ENCODE results near the gene TMEM117. TPM values are rescaled to one million over a fixed set of nuclear protein-coding genes. Genes with fewer than 3 reads are reported as not detected.

Gene TMEM117
- total RNA-seq, 1 donor from 2014 or later, result 22.1 TPM

DNA sequence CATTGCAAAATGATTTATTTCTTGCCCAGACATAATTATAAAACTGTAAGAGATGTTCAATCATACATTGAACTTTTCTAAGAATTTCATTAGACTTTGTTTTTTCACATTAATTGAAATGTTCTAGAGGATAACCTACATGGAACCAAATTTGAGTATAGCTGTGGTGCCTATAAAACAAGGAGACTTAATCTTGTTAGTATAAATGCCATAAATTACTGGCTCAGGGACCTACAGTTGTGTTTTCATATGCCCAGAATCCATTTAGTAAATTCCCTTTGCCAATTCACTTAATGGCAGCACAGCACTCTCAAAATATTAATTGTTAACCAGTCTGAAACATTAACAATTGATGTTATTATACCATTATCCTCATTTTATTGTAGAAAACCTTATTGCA, 551.7 kb downstream of the TMEM117 start:
- H3K27ac ChIP-seq, result no peak overlapping the region
- intact Hi-C loops (cut with DNase I), result no loop called here
- H3K4me3 ChIP-seq, result no peak overlapping the region
- H3K4me1 ChIP-seq, result no peaks in the 10 kb centered on the region
- no peak for DNase-seq (ENCODE audit: extremely low spot score in 2 of 2)
- H3K27me3 ChIP-seq, result no peaks in the 10 kb centered on the region
- no peaks in the 10 kb centered on the region for H3K36me3 ChIP-seq
- TF ChIP-seq, protein P1, sequence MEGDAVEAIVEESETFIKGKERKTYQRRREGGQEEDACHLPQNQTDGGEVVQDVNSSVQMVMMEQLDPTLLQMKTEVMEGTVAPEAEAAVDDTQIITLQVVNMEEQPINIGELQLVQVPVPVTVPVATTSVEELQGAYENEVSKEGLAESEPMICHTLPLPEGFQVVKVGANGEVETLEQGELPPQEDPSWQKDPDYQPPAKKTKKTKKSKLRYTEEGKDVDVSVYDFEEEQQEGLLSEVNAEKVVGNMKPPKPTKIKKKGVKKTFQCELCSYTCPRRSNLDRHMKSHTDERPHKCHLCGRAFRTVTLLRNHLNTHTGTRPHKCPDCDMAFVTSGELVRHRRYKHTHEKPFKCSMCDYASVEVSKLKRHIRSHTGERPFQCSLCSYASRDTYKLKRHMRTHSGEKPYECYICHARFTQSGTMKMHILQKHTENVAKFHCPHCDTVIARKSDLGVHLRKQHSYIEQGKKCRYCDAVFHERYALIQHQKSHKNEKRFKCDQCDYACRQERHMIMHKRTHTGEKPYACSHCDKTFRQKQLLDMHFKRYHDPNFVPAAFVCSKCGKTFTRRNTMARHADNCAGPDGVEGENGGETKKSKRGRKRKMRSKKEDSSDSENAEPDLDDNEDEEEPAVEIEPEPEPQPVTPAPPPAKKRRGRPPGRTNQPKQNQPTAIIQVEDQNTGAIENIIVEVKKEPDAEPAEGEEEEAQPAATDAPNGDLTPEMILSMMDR (IDR thresholded peaks at IDR 0.05), result no peak
- TF ChIP-seq POLR2A (IDR thresholded peaks at IDR 0.05) (no peak), POLR2AphosphoS5 (IDR thresholded peaks at IDR 0.05; ENCODE audit: insufficient read depth in 1 of 2, low read depth in 1 of 2) (no peak)
- no peaks in the 10 kb centered on the region for H3K9me3 ChIP-seq

DNA sequence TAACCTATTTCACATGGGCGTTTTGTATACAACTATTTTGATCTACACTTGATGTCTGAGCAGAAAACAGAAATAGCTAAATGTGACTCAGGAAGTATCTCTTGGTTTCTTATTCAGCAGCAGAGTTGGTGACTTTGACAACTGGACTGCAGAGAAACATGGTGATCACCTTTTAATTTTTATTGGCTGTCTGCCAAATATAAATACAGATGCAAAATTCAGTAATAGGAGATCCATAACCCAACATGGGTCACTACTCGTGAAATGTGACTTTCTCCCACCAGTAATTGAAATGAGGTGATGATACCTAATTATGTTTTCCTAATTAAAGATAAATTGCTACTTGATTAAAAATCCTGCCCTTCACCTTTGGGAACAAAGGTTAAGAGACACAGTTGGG, 553.2 kb downstream of the TMEM117 start:
- no peak for DNase-seq (ENCODE audit: extremely low spot score in 2 of 2)
- no peak overlapping the region for H3K4me3 ChIP-seq
- no peak for TF ChIP-seq POLR2A (IDR thresholded peaks at IDR 0.05)
- no peaks in the 10 kb centered on the region for H3K36me3 ChIP-seq
- no peaks in the 10 kb centered on the region for H3K4me1 ChIP-seq
- H3K27me3 ChIP-seq, result no peaks in the 10 kb centered on the region
- H3K9me3 ChIP-seq, result no peaks in the 10 kb centered on the region
- intact Hi-C loops (cut with DNase I), result no loop called here
- H3K27ac ChIP-seq, result no peak overlapping the region

DNA sequence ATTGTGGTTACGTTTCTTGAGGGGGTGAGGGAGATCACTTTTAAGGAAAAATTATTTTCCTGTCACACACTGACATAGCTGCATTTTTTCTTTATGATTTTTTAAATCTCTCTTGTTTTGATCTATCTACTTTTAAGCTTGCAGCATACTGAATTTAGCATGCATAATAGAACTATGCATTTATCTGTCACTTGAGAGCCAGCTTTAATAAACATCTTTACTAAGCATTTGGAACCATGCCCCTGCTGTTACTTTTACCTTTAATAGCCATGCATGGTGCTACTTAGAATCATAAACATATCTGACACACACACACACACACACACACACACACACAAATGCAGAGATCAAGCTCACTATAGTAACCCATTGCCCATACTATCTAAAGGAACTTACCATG, 554.0 kb downstream of the TMEM117 start:
- H3K27ac ChIP-seq, result no peak overlapping the region
- H3K36me3 ChIP-seq, result no peaks in the 10 kb centered on the region
- H3K27me3 ChIP-seq, result no peaks in the 10 kb centered on the region
- TF ChIP-seq POLR2A (IDR thresholded peaks at IDR 0.05), result no peak
- intact Hi-C loops (cut with DNase I), result no loop called here
- no peak for DNase-seq (ENCODE audit: extremely low spot score in 2 of 2)
- H3K4me3 ChIP-seq, result no peak overlapping the region
- no peaks in the 10 kb centered on the region for H3K4me1 ChIP-seq
- H3K9me3 ChIP-seq, result no peaks in the 10 kb centered on the region

DNA sequence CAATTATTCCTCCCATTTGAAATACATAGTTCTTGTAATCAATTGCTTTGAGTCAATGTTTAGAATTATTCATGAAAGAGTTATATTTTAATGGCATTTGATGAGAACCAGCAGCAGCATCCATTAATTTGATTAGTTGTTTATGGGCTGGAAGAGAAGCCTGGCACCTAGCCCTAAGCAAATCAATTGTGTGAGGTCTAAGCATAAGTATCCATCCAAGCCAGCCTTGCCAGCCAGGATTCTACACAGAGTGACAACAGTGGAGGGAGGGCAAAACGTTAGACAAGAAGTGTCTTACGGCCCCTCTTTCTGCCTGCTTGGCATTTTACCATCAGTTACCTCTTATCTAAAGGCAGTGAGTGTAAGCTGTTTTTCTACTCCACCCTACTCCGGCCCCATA, 561.8 kb downstream of the TMEM117 start:
- H3K27me3 ChIP-seq, result no peaks in the 10 kb centered on the region
- H3K4me1 ChIP-seq, result no peaks in the 10 kb centered on the region
- H3K27ac ChIP-seq, result no peak overlapping the region
- TF ChIP-seq POLR2AphosphoS5 (IDR thresholded peaks at IDR 0.05; ENCODE audit: insufficient read depth in 1 of 2, low read depth in 1 of 2) (no peak), POLR2A (IDR thresholded peaks at IDR 0.05) (no peak)
- TF ChIP-seq, protein P1 (IDR thresholded peaks at IDR 0.05), result no peak
- H3K36me3 ChIP-seq, result no peaks in the 10 kb centered on the region
- DNase-seq (ENCODE audit: extremely low spot score in 2 of 2), result no peak
- intact Hi-C loops (cut with DNase I), result no loop called here
- H3K9me3 ChIP-seq, result no peaks in the 10 kb centered on the region
- H3K4me3 ChIP-seq, result no peak overlapping the region

DNA sequence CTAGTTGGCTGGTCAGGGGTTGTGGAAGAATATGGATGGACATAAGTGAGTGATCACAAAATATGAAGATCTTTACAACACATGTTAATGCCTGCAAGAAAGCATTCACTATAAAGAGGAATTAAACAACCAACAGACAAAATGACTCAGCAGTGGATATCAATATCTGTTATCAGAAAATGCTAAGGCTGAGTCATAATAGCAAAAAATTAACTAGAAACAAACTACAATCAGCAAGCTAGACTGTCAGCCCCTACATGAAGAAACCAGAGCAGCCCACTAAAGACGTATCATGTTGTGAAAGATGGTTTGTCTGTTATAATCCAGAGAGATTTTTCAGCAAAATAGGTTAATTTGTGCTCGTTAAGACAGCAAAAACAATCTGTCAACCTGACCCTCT, 567.3 kb downstream of the TMEM117 start:
- H3K4me1 ChIP-seq, result no peaks in the 10 kb centered on the region
- no peak for TF ChIP-seq POLR2A (IDR thresholded peaks at IDR 0.05)
- TF ChIP-seq, protein P1 (IDR thresholded peaks at IDR 0.05), result no peak
- no peak for TF ChIP-seq POLR2AphosphoS5 (IDR thresholded peaks at IDR 0.05; ENCODE audit: insufficient read depth in 1 of 2, low read depth in 1 of 2)
- intact Hi-C loops (cut with DNase I), result no loop called here
- H3K27me3 ChIP-seq, result no peaks in the 10 kb centered on the region
- no peak overlapping the region for H3K4me3 ChIP-seq
- H3K27ac ChIP-seq, result no peak overlapping the region
- DNase-seq (ENCODE audit: extremely low spot score in 2 of 2), result no peak
- no peaks in the 10 kb centered on the region for H3K9me3 ChIP-seq
- no peaks in the 10 kb centered on the region for H3K36me3 ChIP-seq

DNA sequence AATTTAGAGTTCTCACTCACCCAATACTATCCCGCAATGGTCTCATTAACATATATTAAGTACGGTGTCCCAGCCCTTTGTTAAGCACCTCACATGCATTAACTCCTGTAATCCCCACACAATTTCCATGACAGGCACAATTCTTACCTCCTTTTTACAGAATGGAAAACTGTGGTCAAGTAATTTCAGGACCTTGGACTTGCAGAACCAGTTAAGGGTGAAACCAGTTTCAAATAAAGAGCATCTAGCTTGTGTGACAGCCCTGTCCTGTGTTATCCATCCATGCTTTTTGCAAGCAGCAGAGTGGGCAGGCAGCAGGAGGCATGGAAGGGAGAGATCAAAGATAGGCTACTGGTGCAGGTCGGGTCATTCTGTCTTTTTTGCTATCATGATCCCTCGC, 569.4 kb downstream of the TMEM117 start:
- intact Hi-C loops (cut with DNase I), result no loop called here
- DNase-seq (ENCODE audit: extremely low spot score in 2 of 2), result no peak

More for the DNA sequence above, 569.4 kb downstream of the TMEM117 start:
- Histone ChIP-seq H3K27ac (no peak overlapping the region), H3K27me3 (no peaks in the 10 kb centered on the region), H3K9me3 (no peaks in the 10 kb centered on the region), H3K4me1 (no peaks in the 10 kb centered on the region), H3K4me3 (no peak overlapping the region), H3K36me3 (no peaks in the 10 kb centered on the region)
- TF ChIP-seq POLR2AphosphoS5 (IDR thresholded peaks at IDR 0.05; ENCODE audit: insufficient read depth in 1 of 2, low read depth in 1 of 2), result no peak
- no peak for TF ChIP-seq POLR2A (IDR thresholded peaks at IDR 0.05)
- TF ChIP-seq, protein P1 (IDR thresholded peaks at IDR 0.05), result no peak
